Vagina (tissue), 2 donors: Measurements from ENCODE around the gene LIMA1.

ENCODE experiments used
- POLR2A ChIP-seq, 2 donors: fragments of 450-650 bp; IDR thresholded peaks; one replicate each; pipeline ENCODE4 v1.6.1; 2017; ENCODE audit warnings: antibody characterized with exemption in 2 of 2, mild to moderate bottlenecking in 2 of 2, moderate library complexity in 2 of 2
- POLR2AphosphoS5 ChIP-seq, 2 donors: sonication (generic); formaldehyde crosslinking; IDR thresholded peaks; one replicate each; pipeline ENCODE4 v1.9.0; 2017; ENCODE audit warnings: antibody characterized with exemption in 2 of 2, mild to moderate bottlenecking in 2 of 2, low read depth in 1 of 2; ENCODE audit not compliant: insufficient read depth in 1 of 2
- TF ChIP-seq, protein P1 (sequence below), 3 experiments: fragments of 450-650 bp in 2 of 3; fragments of 200-600 bp in 1 of 3; sonication (generic) in 1 of 3; IDR thresholded peaks; one replicate each; pipeline ENCODE4 v1.5.1; 2017 to 2019; ENCODE audit warnings: antibody characterized with exemption in 3 of 3, mild to moderate bottlenecking in 2 of 3, moderate library complexity in 2 of 3

DNA sequence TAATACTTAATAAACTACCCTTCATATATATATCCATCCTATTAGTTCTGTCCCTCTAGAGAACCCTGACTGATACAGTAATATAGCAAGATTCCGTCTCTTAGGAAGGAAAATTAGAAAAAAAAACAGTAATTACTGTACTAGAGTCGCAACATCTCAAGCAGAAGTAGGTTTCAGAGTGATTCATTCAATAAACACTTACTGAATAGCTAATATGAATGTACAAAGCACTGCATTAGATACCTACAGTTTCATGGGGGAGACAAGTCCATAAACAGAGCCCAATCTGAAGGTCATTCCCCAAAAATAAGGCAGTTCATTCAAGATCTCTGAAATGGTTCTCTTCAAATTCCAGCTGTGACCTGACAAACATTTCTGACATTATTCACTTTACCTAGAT, 126.1 kb downstream of the LIMA1 start:
- TF ChIP-seq POLR2A (IDR thresholded peaks at IDR 0.05) = no peak
- TF ChIP-seq, protein P1, sequence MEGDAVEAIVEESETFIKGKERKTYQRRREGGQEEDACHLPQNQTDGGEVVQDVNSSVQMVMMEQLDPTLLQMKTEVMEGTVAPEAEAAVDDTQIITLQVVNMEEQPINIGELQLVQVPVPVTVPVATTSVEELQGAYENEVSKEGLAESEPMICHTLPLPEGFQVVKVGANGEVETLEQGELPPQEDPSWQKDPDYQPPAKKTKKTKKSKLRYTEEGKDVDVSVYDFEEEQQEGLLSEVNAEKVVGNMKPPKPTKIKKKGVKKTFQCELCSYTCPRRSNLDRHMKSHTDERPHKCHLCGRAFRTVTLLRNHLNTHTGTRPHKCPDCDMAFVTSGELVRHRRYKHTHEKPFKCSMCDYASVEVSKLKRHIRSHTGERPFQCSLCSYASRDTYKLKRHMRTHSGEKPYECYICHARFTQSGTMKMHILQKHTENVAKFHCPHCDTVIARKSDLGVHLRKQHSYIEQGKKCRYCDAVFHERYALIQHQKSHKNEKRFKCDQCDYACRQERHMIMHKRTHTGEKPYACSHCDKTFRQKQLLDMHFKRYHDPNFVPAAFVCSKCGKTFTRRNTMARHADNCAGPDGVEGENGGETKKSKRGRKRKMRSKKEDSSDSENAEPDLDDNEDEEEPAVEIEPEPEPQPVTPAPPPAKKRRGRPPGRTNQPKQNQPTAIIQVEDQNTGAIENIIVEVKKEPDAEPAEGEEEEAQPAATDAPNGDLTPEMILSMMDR (IDR thresholded peaks at IDR 0.05) = no peak
- no peak for TF ChIP-seq POLR2AphosphoS5 (IDR thresholded peaks at IDR 0.05; ENCODE audit: insufficient read depth in 1 of 2, low read depth in 1 of 2)
